HEK293 (cell line): ENCODE data around the gene EGR2.

Experiments used
- CTCF ChIA-PET: fragments of 350-600 bp; formaldehyde crosslinking; extraction: SDS; loops from one replicate; lab custom pipeline; 2021; ENCODE audit warnings: antibody characterized with exemption; lab: Yijun Ruan, JAX
- POLR2A ChIA-PET: fragments of 300-600 bp; formaldehyde crosslinking; extraction: SDS; loops from one replicate; lab custom pipeline; 2020; ENCODE audit warnings: antibody characterized with exemption, inconsistent platforms; lab: Yijun Ruan, JAX
- H3K27ac ChIP-seq: fragments of 200-500 bp; sonication (Bioruptor generic); 2 replicates; pipeline ENCODE4 v1.5.1; 2014; ENCODE audit warnings: low read depth, low read length, control low read depth, inconsistent platforms; ENCODE audit errors: extremely low read depth
- H3K36me3 ChIP-seq, 2 experiments: fragments of 200-500 bp in 1 of 2; sonication (Bioruptor generic) in 1 of 2; 1 replicate in 1 of 2; 2 replicates in 1 of 2; pipeline ENCODE4 v1.5.1; 2014 to 2017; ENCODE audit warnings: inconsistent platforms in 2 of 2, low read length in 2 of 2; ENCODE audit not compliant: control insufficient read depth in 2 of 2, insufficient read depth in 1 of 2
- H3K4me1 ChIP-seq: fragments of 200-500 bp; sonication (Bioruptor generic); 2 replicates; pipeline ENCODE4 v1.5.1; 2014; ENCODE audit warnings: mild to moderate bottlenecking, low read length, inconsistent platforms; ENCODE audit not compliant: control insufficient read depth, insufficient read depth
- H3K4me3 ChIP-seq: 2 replicates; pipeline ENCODE4 v1.5.1; 2011; ENCODE audit warnings: low read depth, mild to moderate bottlenecking, control low read depth, low read length, moderate library complexity
- H3K9me3 ChIP-seq: fragments of 200-500 bp; sonication (Bioruptor generic); 2 replicates; pipeline ENCODE4 v1.5.1; 2014; ENCODE audit warnings: low read depth, low read length, inconsistent platforms; ENCODE audit not compliant: control insufficient read depth, insufficient read depth
- GLIS2 ChIP-seq: fragments of 450-650 bp; formaldehyde crosslinking; IDR thresholded peaks from 2 replicates; pipeline ENCODE4 v1.5.1; 2016; ENCODE audit warnings: missing biosample characterization, missing genetic modification characterization
- KLF10 ChIP-seq: fragments of 450-650 bp; IDR thresholded peaks from 2 replicates; pipeline ENCODE4 v1.5.1; 2018; ENCODE audit warnings: missing biosample characterization, mild to moderate bottlenecking, missing genetic modification characterization
- PRDM10 ChIP-seq: fragments of 450-650 bp; formaldehyde crosslinking; IDR thresholded peaks from 2 replicates; pipeline ENCODE4 v1.5.1; 2016; ENCODE audit warnings: missing biosample characterization, missing genetic modification characterization
- RBAK ChIP-seq: fragments of 450-650 bp; formaldehyde crosslinking; IDR thresholded peaks from 2 replicates; pipeline ENCODE4 v1.5.1; 2016; ENCODE audit warnings: missing biosample characterization, missing genetic modification characterization
- REPIN1 ChIP-seq: fragments of 450-650 bp; formaldehyde crosslinking; IDR thresholded peaks from 2 replicates; pipeline ENCODE4 v1.5.1; 2017; ENCODE audit warnings: missing biosample characterization, missing genetic modification characterization, low read depth
- SCRT2 ChIP-seq: fragments of 450-650 bp; formaldehyde crosslinking; IDR thresholded peaks from 2 replicates; pipeline ENCODE4 v1.5.1; 2016; ENCODE audit warnings: missing biosample characterization, missing genetic modification characterization
- ZBTB20 ChIP-seq: fragments of 450-650 bp; formaldehyde crosslinking; IDR thresholded peaks from 2 replicates; pipeline ENCODE4 v1.5.1; 2016; ENCODE audit warnings: missing biosample characterization, missing genetic modification characterization
- ZFHX2 ChIP-seq: fragments of 450-650 bp; formaldehyde crosslinking; conservative IDR thresholded peaks from 2 replicates; pipeline ENCODE4 v1.5.1; 2016; ENCODE audit warnings: missing biosample characterization, missing genetic modification characterization
- ZNF140 ChIP-seq: fragments of 450-650 bp; formaldehyde crosslinking; IDR thresholded peaks from 2 replicates; pipeline ENCODE4 v1.5.1; 2016; ENCODE audit warnings: missing biosample characterization, missing genetic modification characterization
- ZNF16 ChIP-seq: fragments of 450-650 bp; formaldehyde crosslinking; IDR thresholded peaks from 2 replicates; pipeline ENCODE4 v1.5.1; 2016; ENCODE audit warnings: low read depth, missing biosample characterization, missing genetic modification characterization
- ZNF202 ChIP-seq: fragments of 450-650 bp; formaldehyde crosslinking; IDR thresholded peaks from 2 replicates; pipeline ENCODE4 v1.5.1; 2016; ENCODE audit warnings: missing biosample characterization, missing genetic modification characterization, borderline replicate concordance
- ZNF221 ChIP-seq: fragments of 450-650 bp; formaldehyde crosslinking; IDR thresholded peaks from 2 replicates; pipeline ENCODE4 v1.5.1; 2017; ENCODE audit warnings: missing biosample characterization, missing genetic modification characterization, borderline replicate concordance
- ZNF292 ChIP-seq: fragments of 450-650 bp; formaldehyde crosslinking; IDR thresholded peaks from 2 replicates; pipeline ENCODE4 v1.5.1; 2016; ENCODE audit warnings: low read depth, missing biosample characterization, missing genetic modification characterization, borderline replicate concordance
- ZNF335 ChIP-seq: fragments of 450-650 bp; formaldehyde crosslinking; conservative IDR thresholded peaks from 2 replicates; pipeline ENCODE4 v1.5.1; 2016; ENCODE audit warnings: missing biosample characterization, missing genetic modification characterization
- ZNF366 ChIP-seq: fragments of 450-650 bp; formaldehyde crosslinking; conservative IDR thresholded peaks from 2 replicates; pipeline ENCODE4 v1.5.1; 2016; ENCODE audit warnings: missing biosample characterization, missing genetic modification characterization
- ZNF514 ChIP-seq: fragments of 450-650 bp; formaldehyde crosslinking; IDR thresholded peaks from 2 replicates; pipeline ENCODE4 v1.5.1; 2016; ENCODE audit warnings: missing biosample characterization, missing genetic modification characterization
- ZNF530 ChIP-seq: fragments of 450-650 bp; formaldehyde crosslinking; IDR thresholded peaks from 2 replicates; pipeline ENCODE4 v1.5.1; 2016; ENCODE audit warnings: low read depth, missing biosample characterization, missing genetic modification characterization
- ZNF549 ChIP-seq: fragments of 450-650 bp; IDR thresholded peaks from 2 replicates; pipeline ENCODE4 v1.5.1; 2018; ENCODE audit warnings: missing biosample characterization, missing genetic modification characterization, mild to moderate bottlenecking, inconsistent platforms, moderate library complexity
- ZNF600 ChIP-seq: fragments of 450-650 bp; formaldehyde crosslinking; IDR thresholded peaks from 2 replicates; pipeline ENCODE4 v1.5.1; 2016; ENCODE audit warnings: missing biosample characterization, missing genetic modification characterization
- ZNF621 ChIP-seq: fragments of 450-650 bp; formaldehyde crosslinking; IDR thresholded peaks from 2 replicates; pipeline ENCODE4 v1.5.1; 2017; ENCODE audit warnings: missing biosample characterization, missing genetic modification characterization
- ZNF629 ChIP-seq: fragments of 450-650 bp; formaldehyde crosslinking; IDR thresholded peaks from 2 replicates; pipeline ENCODE4 v1.5.1; 2017; ENCODE audit warnings: missing biosample characterization, missing genetic modification characterization
- ZNF768 ChIP-seq: fragments of 450-650 bp; formaldehyde crosslinking; IDR thresholded peaks from 2 replicates; pipeline ENCODE4 v1.5.1; 2018; ENCODE audit warnings: missing biosample characterization, mild to moderate bottlenecking, missing genetic modification characterization
- TF ChIP-seq, protein P1 (sequence below): fragments of 450-650 bp; formaldehyde crosslinking; IDR thresholded peaks from 2 replicates; pipeline ENCODE4 v1.5.1; 2016; ENCODE audit warnings: missing biosample characterization, missing genetic modification characterization
- TF ChIP-seq, protein P2 (sequence below): fragments of 450-650 bp; formaldehyde crosslinking; IDR thresholded peaks from 2 replicates; pipeline ENCODE4 v1.5.1; 2017; ENCODE audit warnings: missing biosample characterization, mild to moderate bottlenecking, missing genetic modification characterization, moderate library complexity
- TF ChIP-seq, protein P3 (sequence below): fragments of 450-650 bp; formaldehyde crosslinking; IDR thresholded peaks from 2 replicates; pipeline ENCODE4 v1.5.1; 2017; ENCODE audit warnings: missing biosample characterization, missing genetic modification characterization

The EGR2 gene

GRCh38 chr10:62816076-62816330, 163 bp downstream of the EGR2 start:
- Histone ChIP-seq H3K27ac (peak overlapping the region; percentile 91; the same call in 1 of the 2 replicates), H3K9me3 (no peaks in the 10 kb centered on the region), H3K4me3 (peak overlapping the region; percentile 70), H3K4me1 (no peaks in the 10 kb centered on the region; the same call in 1 of the 2 replicates), H3K36me3 (no peaks in the 10 kb centered on the region)
- ChIA-PET CTCF (interaction anchor here (0.6 to 4.1 kb wide), 4 partner anchors 12 to 952 kb away, joined by 3 to 25 read pairs (median 4); partner anchors contain the start of gene ADO), POLR2A (interaction anchor here (1.2 to 4.8 kb wide), 6 partner anchors 8 to 547 kb away, joined by 3 to 50 read pairs (median 4); partner anchors contain the start of genes ADO, NRBF2 and RTKN2)
- TF ChIP-seq PRDM10 (tag by site-specific recombination) = peak; percentile 39; the same call in 1 of the 2 replicates
- no peak for TF ChIP-seq ZNF140 (tag by site-specific recombination)
- TF ChIP-seq SCRT2 = peak; percentile 74
- TF ChIP-seq ZNF366 (tag by site-specific recombination) = 0 out of 2 replicates have a peak, but pooled peaks have one; percentile 34
- TF ChIP-seq, protein P1, sequence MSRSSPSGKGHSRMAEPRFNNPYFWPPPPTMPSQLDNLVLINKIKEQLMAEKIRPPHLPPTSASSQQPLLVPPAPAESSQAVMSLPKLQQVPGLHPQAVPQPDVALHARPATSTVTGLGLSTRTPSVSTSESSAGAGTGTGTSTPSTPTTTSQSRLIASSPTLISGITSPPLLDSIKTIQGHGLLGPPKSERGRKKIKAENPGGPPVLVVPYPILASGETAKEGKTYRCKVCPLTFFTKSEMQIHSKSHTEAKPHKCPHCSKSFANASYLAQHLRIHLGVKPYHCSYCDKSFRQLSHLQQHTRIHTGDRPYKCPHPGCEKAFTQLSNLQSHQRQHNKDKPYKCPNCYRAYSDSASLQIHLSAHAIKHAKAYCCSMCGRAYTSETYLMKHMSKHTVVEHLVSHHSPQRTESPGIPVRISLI (tag by site-specific recombination) = peak; percentile 35; the same call in 1 of the 2 replicates

DNA sequence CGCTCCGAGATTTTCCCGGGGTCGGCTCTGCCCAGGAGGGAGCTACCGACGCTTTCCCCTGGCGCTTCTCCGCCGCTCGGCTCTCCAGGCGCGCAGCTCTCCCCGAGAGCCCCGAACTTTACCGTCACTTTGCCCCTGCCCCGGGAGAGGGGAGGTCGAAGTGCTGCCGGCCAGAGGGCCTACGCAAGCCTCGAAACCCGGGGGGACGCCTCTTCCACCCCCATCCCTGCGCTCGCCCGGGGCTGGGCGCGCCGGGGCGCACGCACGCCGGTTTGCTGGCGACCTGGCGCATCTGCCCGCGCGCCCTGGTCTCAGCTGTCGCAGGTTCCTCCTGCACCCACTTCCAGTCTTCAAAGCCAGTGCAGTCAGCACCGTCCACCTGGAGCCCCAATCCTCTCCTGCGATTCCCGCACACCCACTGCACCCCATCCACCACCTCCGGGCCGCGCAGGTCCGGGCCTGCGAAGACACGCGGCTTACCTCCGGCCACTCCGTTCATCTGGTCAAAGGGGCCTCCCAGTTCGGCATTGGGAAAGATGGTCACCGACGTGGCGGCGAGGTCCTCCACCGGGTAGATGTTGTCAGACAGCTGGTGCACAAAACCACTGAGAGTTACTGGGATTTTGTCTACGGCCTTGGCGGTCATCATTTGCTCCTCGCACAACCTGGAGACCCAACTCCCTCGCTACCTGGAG, 638 bp downstream of the EGR2 start:
- ChIA-PET CTCF (interaction anchor here (0.7 to 1.2 kb wide), 2 partner anchors 11 to 341 kb away, joined by 3 to 4 read pairs; partner anchors contain the start of gene ADO), POLR2A (interaction anchor here (1.2 to 4.8 kb wide), 5 partner anchors 7 to 547 kb away, joined by 3 to 50 read pairs (median 4); partner anchors contain the start of genes ADO and RTKN2)
- H3K4me1 ChIP-seq = no peaks in the 10 kb centered on the region; the same call in 1 of the 2 replicates
- H3K27ac ChIP-seq = no peak overlapping the region
- peak overlapping the region; percentile 43 for H3K4me3 ChIP-seq
- H3K36me3 ChIP-seq = no peaks in the 10 kb centered on the region
- H3K9me3 ChIP-seq = no peaks in the 10 kb centered on the region
- TF ChIP-seq GLIS2 (peak; percentile 62; the same call in 1 of the 2 replicates), KLF10 (tag by site-specific recombination) (no peak), ZNF629 (no peak), SCRT2 (no peak), REPIN1 (tag by site-specific recombination) (no peak), ZNF621 (no peak), RBAK (no peak), ZBTB20 (tag by site-specific recombination) (peak; percentile 69; the same call in 1 of the 2 replicates), ZNF768 (tag by site-specific recombination) (no peak), ZNF292 (tag by site-specific recombination) (no peak), ZNF549 (no peak), ZNF514 (tag by site-specific recombination) (no peak), ZNF600 (tag by site-specific recombination) (peak; percentile 5; the same call in 1 of the 2 replicates), ZNF335 (peak; percentile 90), ZNF202 (tag by site-specific recombination) (no peak), ZNF221 (tag by site-specific recombination) (no peak), ZNF16 (tag by site-specific recombination) (no peak), ZFHX2 (tag by site-specific recombination) (peak; percentile 69), ZNF530 (tag by site-specific recombination) (no peak)
- TF ChIP-seq, protein P2, sequence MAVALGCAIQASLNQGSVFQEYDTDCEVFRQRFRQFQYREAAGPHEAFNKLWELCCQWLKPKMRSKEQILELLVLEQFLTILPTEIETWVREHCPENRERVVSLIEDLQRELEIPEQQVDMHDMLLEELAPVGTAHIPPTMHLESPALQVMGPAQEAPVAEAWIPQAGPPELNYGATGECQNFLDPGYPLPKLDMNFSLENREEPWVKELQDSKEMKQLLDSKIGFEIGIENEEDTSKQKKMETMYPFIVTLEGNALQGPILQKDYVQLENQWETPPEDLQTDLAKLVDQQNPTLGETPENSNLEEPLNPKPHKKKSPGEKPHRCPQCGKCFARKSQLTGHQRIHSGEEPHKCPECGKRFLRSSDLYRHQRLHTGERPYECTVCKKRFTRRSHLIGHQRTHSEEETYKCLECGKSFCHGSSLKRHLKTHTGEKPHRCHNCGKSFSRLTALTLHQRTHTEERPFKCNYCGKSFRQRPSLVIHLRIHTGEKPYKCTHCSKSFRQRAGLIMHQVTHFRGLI = no peak
- TF ChIP-seq, protein P3, sequence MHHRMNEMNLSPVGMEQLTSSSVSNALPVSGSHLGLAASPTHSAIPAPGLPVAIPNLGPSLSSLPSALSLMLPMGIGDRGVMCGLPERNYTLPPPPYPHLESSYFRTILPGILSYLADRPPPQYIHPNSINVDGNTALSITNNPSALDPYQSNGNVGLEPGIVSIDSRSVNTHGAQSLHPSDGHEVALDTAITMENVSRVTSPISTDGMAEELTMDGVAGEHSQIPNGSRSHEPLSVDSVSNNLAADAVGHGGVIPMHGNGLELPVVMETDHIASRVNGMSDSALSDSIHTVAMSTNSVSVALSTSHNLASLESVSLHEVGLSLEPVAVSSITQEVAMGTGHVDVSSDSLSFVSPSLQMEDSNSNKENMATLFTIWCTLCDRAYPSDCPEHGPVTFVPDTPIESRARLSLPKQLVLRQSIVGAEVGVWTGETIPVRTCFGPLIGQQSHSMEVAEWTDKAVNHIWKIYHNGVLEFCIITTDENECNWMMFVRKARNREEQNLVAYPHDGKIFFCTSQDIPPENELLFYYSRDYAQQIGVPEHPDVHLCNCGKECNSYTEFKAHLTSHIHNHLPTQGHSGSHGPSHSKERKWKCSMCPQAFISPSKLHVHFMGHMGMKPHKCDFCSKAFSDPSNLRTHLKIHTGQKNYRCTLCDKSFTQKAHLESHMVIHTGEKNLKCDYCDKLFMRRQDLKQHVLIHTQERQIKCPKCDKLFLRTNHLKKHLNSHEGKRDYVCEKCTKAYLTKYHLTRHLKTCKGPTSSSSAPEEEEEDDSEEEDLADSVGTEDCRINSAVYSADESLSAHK (tag by site-specific recombination) = no peak
